ENCODE data around the gene LRRC1. TPM values are rescaled to one million over a fixed set of nuclear protein-coding genes. Genes with fewer than 3 reads are reported as not detected.
A peak's percentile ranks its signal among the peaks of the same experiment; 100 is the strongest.

The LRRC1 gene
- total RNA-seq, 1 donor from 2014 or later, result 14.3 TPM

DNA sequence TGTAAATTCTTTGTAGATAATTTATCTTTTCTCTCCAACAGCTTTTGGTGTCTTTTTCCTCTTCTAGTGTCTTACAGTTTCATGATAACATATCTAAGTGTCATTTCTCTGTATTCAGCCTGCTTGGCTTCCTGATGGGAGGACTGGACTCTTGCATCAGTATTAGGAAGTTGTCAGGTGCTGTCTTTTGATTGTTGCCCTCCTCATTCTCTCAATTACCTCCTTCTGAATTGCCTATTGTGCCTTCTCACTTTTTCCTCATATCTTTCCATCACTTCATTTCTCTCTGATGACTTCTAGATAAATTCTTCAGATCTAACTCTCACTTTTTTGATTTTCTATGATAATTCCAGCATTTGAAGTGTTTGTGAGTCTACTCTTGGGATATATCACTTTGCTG is 162.0 kb downstream of the LRRC1 start:
- Histone ChIP-seq H3K36me3 (ENCODE audit: insufficient read depth, low read length) (no peaks in the 10 kb centered on the region), H4K20me1 (ENCODE audit: insufficient read depth, low read length) (no peaks in the 10 kb centered on the region), H3K27ac (ENCODE audit: low read depth, low read length) (no peak overlapping the region), H3K4me3 (ENCODE audit: insufficient read depth, low read depth, low read length) (no peak overlapping the region), H3K27me3 (ENCODE audit: insufficient read depth, low read length) (no peaks in the 10 kb centered on the region), H3K4me2 (ENCODE audit: low read length) (no peak overlapping the region), H3K4me1 (ENCODE audit: insufficient read depth, low read length) (peaks cover 5% of the 10 kb centered on the region), H3K9ac (ENCODE audit: low read length) (no peak overlapping the region), H3K79me2 (ENCODE audit: insufficient read depth, low read length) (no peaks in the 10 kb centered on the region), H3K9me3 (ENCODE audit: insufficient read depth, low read depth, low read length) (no peaks in the 10 kb centered on the region), H2AFZ (ENCODE audit: low read depth, low read length) (no peak overlapping the region)
- peaks cover 7% of the 10 kb centered on the region for H3K4me1 Mint-ChIP-seq (ENCODE audit: low read depth, unreplicated experiment)
- no peak overlapping the region for H3K27ac Mint-ChIP-seq (ENCODE audit: unreplicated experiment)
- FAIRE-seq (no peak), DNase-seq (ENCODE audit: low read depth) (no peak)
- no peaks in the 10 kb centered on the region for H3K9me3 Mint-ChIP-seq (ENCODE audit: unreplicated experiment)
- peaks cover 1% of the 10 kb centered on the region for H3K27me3 Mint-ChIP-seq (ENCODE audit: low read depth, unreplicated experiment)
- no peaks in the 10 kb centered on the region for H3K36me3 Mint-ChIP-seq (ENCODE audit: low read depth, unreplicated experiment)
- no peak overlapping the region for H3K4me3 Mint-ChIP-seq (ENCODE audit: unreplicated experiment)
- TF ChIP-seq EZH2 (IDR thresholded peaks at IDR 0.05; ENCODE audit: insufficient read depth, low read length), result no peak
- TF ChIP-seq, protein P1, sequence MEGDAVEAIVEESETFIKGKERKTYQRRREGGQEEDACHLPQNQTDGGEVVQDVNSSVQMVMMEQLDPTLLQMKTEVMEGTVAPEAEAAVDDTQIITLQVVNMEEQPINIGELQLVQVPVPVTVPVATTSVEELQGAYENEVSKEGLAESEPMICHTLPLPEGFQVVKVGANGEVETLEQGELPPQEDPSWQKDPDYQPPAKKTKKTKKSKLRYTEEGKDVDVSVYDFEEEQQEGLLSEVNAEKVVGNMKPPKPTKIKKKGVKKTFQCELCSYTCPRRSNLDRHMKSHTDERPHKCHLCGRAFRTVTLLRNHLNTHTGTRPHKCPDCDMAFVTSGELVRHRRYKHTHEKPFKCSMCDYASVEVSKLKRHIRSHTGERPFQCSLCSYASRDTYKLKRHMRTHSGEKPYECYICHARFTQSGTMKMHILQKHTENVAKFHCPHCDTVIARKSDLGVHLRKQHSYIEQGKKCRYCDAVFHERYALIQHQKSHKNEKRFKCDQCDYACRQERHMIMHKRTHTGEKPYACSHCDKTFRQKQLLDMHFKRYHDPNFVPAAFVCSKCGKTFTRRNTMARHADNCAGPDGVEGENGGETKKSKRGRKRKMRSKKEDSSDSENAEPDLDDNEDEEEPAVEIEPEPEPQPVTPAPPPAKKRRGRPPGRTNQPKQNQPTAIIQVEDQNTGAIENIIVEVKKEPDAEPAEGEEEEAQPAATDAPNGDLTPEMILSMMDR (IDR thresholded peaks at IDR 0.05; ENCODE audit: insufficient read depth, low read depth, low read length), result no peak

DNA sequence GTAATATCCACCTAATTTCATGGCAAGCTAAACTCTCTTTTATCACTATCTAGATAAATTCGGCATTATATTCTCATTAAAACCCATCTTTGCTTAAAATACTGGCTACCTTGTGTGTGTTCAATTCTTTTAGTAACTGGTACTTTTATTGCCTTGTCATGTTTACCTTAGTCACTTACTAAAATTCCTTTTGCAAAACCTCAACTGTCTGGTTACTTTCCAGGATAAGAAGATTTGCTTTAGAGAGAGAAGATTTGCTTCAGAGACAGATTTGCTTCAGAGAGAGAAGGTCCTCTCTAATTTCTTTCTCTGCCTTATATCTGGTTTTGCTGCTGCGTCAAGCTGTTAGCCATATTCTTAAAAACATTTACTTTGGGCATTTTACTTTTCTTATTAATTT is 164.9 kb downstream of the LRRC1 start:
- no peaks in the 10 kb centered on the region for H3K36me3 Mint-ChIP-seq (ENCODE audit: low read depth, unreplicated experiment)
- no peaks in the 10 kb centered on the region for H3K27me3 ChIP-seq (ENCODE audit: insufficient read depth, low read length)
- peak; percentile 68 for DNase-seq (ENCODE audit: low read depth)
- no peaks in the 10 kb centered on the region for H3K9me3 Mint-ChIP-seq (ENCODE audit: unreplicated experiment)
- no peak overlapping the region for H3K4me2 ChIP-seq (ENCODE audit: low read length)
- H4K20me1 ChIP-seq (ENCODE audit: insufficient read depth, low read length), result no peaks in the 10 kb centered on the region
- H3K27me3 Mint-ChIP-seq (ENCODE audit: low read depth, unreplicated experiment), result peaks cover 1% of the 10 kb centered on the region
- H3K9me3 ChIP-seq (ENCODE audit: insufficient read depth, low read depth, low read length), result no peaks in the 10 kb centered on the region
- H3K9ac ChIP-seq (ENCODE audit: low read length), result no peak overlapping the region
- H3K36me3 ChIP-seq (ENCODE audit: insufficient read depth, low read length), result no peaks in the 10 kb centered on the region
- no peak overlapping the region for H3K4me3 Mint-ChIP-seq (ENCODE audit: unreplicated experiment)
- peaks cover 18% of the 10 kb centered on the region for H3K4me1 Mint-ChIP-seq (ENCODE audit: low read depth, unreplicated experiment)
- no peak overlapping the region for H2AFZ ChIP-seq (ENCODE audit: low read depth, low read length)
- H3K4me1 ChIP-seq (ENCODE audit: insufficient read depth, low read length), result peaks cover 5% of the 10 kb centered on the region
- peak overlapping the region; percentile 88 for H3K27ac Mint-ChIP-seq (ENCODE audit: unreplicated experiment)
- no peak overlapping the region for H3K27ac ChIP-seq (ENCODE audit: low read depth, low read length)
- FAIRE-seq, result peak; percentile 73
- H3K79me2 ChIP-seq (ENCODE audit: insufficient read depth, low read length), result no peaks in the 10 kb centered on the region
- TF ChIP-seq, protein P1 (IDR thresholded peaks at IDR 0.05; ENCODE audit: insufficient read depth, low read depth, low read length), result no peak
- TF ChIP-seq EZH2 (IDR thresholded peaks at IDR 0.05; ENCODE audit: insufficient read depth, low read length), result no peak
- H3K4me3 ChIP-seq (ENCODE audit: insufficient read depth, low read depth, low read length), result no peak overlapping the region

DNA sequence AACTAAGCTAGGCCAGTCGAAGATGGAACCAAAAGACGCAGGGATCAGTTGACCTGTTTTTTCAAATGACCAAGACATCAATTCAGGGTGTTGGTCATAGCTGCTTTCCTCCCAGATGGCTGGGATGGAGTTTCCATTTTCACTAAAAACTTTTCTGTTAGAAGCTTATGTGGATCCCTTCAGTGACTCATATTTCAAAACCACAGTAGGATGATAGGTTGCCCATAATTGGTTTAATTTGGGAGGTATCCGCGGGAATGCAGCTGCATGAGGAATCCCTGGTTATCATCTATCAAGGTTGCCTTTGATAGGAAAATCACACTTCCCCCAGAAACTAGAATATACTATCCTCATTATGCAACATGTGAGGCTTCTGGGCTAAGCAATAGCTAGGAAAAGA is 165.5 kb downstream of the LRRC1 start:
- H3K36me3 ChIP-seq (ENCODE audit: insufficient read depth, low read length), result no peaks in the 10 kb centered on the region
- no peak overlapping the region for H3K27ac ChIP-seq (ENCODE audit: low read depth, low read length)
- FAIRE-seq (peak; percentile 34), DNase-seq (ENCODE audit: low read depth) (peak; percentile 93)
- Mint-ChIP-seq H3K36me3 (ENCODE audit: low read depth, unreplicated experiment) (no peaks in the 10 kb centered on the region), H3K4me3 (ENCODE audit: unreplicated experiment) (no peak overlapping the region), H3K9me3 (ENCODE audit: unreplicated experiment) (no peaks in the 10 kb centered on the region), H3K27me3 (ENCODE audit: low read depth, unreplicated experiment) (peaks cover 1% of the 10 kb centered on the region), H3K4me1 (ENCODE audit: low read depth, unreplicated experiment) (peaks cover 18% of the 10 kb centered on the region), H3K27ac (ENCODE audit: unreplicated experiment) (peak overlapping the region; percentile 88)
- peaks cover 5% of the 10 kb centered on the region for H3K4me1 ChIP-seq (ENCODE audit: insufficient read depth, low read length)
- H3K4me3 ChIP-seq (ENCODE audit: insufficient read depth, low read depth, low read length), result no peak overlapping the region
- no peaks in the 10 kb centered on the region for H3K27me3 ChIP-seq (ENCODE audit: insufficient read depth, low read length)
- H2AFZ ChIP-seq (ENCODE audit: low read depth, low read length), result no peak overlapping the region
- H3K9me3 ChIP-seq (ENCODE audit: insufficient read depth, low read depth, low read length), result no peaks in the 10 kb centered on the region
- no peak for TF ChIP-seq EZH2 (IDR thresholded peaks at IDR 0.05; ENCODE audit: insufficient read depth, low read length)
- TF ChIP-seq, protein P1 (IDR thresholded peaks at IDR 0.05; ENCODE audit: insufficient read depth, low read depth, low read length), result no peak
- no peaks in the 10 kb centered on the region for H4K20me1 ChIP-seq (ENCODE audit: insufficient read depth, low read length)
- no peak overlapping the region for H3K9ac ChIP-seq (ENCODE audit: low read length)
- H3K79me2 ChIP-seq (ENCODE audit: insufficient read depth, low read length), result no peaks in the 10 kb centered on the region
- H3K4me2 ChIP-seq (ENCODE audit: low read length), result peak overlapping the region; percentile 8

Measured in astrocyte (in vitro differentiated cells and primary cell).